HG03442 (cell line): ENCODE data around the gene MISP.
"Not testable (repeated sequence)": the region's sequence is repeated elsewhere in the genome, so short reads cannot be mapped to it uniquely, and the experiment has no call there.

Experiments
- ATAC-seq: cut with Tn5 transposase; IDR thresholded peaks from one replicate; pipeline ENCODE4 v1.9.1; 2021; ENCODE audit warnings: mild to moderate bottlenecking, moderate library complexity; ENCODE audit not compliant: unreplicated experiment

MISP gene, protein sequence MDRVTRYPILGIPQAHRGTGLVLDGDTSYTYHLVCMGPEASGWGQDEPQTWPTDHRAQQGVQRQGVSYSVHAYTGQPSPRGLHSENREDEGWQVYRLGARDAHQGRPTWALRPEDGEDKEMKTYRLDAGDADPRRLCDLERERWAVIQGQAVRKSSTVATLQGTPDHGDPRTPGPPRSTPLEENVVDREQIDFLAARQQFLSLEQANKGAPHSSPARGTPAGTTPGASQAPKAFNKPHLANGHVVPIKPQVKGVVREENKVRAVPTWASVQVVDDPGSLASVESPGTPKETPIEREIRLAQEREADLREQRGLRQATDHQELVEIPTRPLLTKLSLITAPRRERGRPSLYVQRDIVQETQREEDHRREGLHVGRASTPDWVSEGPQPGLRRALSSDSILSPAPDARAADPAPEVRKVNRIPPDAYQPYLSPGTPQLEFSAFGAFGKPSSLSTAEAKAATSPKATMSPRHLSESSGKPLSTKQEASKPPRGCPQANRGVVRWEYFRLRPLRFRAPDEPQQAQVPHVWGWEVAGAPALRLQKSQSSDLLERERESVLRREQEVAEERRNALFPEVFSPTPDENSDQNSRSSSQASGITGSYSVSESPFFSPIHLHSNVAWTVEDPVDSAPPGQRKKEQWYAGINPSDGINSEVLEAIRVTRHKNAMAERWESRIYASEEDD

DNA sequence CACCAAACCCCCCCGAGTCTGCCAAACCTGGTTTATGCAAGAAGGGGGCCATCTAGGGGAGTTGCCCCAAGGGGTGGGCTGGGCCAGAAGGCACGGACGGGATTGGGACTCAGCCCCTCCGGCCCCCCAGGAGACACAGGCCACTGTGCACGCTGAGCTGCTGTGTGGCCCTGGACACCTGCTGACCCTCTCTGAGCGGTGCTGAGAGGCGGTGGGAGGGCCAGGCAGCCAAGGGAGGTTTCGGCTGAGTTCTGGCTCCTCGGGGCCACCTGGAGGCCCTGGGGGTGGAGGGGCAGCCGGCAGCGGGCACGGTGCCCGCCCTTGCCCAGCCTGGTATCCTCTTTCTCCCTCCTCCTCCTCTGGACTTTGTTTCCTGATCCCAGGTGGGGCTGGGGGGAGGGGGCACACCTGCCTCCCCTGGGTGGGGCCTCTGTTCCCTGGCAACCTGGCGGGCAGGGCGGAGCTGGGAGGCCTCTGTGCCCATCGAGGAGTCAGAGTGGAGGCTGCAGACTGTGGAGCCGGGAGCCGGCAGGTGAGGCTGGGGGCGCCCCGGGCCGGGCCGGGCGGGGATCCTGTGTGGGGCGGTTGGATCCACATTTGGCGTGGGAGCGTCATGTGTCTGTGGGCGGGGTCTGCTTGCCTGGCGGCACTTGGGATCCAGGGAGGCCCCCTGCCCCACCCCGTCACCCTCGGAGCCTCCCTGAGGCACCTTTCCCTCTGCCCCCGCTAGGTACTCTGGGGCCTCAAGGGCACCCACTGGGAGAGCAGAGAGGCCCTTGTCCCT is at the start of gene MISP:
MISP (plus strand) TSS at position 473 of the 784 bp plus-strand sequence. CDS start 5,835 bp downstream, outside the sequence.
- no peak for ATAC-seq

DNA sequence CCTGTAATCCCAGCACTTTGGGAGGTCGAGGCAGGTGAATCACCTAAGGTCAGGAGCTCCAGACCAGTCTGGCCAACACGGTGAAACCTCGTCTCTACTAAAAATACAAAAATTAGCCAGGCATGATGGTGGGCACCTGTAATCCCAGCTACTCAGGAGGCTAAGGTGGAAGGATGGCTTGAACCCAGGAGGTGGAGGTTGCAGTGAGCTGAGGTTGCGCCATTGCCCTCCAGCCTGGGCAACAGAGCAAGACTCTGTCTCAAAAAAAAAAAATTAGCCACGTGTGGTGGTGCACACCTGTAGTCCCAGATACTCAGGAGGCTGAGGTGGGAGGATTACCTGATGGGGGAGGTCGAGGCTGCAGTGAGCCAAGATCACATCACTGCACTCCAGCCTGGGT is 48.1 kb upstream of the MISP start:
- ATAC-seq = not testable (repeated sequence)

DNA sequence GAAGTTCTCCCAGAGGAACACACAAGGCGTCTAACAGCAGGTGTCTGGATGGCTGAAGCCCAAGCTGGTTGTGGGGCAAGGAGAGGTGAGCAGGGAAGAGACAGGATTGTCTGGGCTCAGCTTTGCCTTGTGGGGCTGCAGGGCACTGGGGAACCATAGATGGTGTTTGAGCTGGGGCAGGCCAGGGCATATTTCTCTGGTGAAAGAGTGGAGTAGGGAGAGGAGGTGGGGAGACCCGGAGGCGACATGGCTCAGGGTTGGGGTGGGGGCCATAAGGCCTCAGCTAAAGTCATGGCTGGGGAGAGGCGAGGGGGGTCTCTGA is 47.6 kb upstream of the MISP start:
- no peak for ATAC-seq

DNA sequence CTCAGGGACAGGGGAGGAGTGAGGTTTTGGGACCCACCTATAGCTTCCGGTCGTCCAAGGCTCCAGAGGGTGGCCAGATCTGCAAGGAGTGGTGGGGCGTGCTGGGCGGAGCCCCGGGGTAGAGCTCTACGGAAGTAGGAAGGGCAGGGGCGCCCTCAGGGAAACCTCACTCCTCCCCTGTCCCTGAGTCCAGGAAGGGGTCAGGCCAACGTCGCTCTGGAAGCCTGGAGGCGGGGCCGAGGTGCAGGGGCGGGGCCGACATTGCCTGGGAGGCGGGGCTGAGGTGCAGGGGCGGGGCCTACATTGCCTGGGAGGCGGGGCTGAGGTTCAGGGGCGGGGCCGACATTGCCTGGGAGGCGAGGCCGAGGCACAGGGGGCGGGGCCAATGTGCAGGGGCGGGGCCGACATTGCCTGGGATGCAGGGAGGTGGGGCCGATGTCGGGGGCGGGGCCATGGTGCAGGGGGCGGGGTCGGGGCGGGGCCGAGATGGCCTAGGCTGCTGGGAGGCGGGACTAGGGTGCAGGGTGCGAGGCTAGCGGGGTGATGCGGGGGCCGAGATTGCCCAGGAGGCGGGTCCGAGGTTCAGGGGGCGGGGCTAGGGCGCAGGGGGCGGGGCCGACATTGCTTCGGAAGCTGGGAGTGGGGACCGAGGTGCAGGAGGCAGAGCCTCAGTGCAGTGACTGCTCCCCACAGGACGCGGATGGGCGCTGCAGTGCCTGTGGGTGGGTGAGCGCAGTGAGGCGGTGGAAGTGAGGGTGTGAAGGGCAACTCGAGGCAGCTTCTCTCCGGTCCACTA is 47.1 kb upstream of the MISP start:
- no peak for ATAC-seq

DNA sequence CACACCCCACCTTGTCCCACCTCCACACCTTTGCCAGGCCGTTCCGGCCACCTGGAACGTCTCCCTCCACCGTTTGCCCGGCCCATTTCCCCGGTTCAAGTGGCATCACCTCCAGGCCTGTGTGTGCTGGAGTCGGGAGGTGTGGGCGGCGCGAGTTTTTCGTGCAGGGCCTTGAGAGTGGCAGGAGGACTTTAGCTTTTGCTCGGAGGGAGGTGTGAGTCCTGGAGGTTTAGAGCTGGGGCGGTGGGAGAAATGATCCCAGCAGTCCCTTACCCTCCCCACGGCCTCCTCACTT is 46.5 kb upstream of the MISP start:
- no peak for ATAC-seq

DNA sequence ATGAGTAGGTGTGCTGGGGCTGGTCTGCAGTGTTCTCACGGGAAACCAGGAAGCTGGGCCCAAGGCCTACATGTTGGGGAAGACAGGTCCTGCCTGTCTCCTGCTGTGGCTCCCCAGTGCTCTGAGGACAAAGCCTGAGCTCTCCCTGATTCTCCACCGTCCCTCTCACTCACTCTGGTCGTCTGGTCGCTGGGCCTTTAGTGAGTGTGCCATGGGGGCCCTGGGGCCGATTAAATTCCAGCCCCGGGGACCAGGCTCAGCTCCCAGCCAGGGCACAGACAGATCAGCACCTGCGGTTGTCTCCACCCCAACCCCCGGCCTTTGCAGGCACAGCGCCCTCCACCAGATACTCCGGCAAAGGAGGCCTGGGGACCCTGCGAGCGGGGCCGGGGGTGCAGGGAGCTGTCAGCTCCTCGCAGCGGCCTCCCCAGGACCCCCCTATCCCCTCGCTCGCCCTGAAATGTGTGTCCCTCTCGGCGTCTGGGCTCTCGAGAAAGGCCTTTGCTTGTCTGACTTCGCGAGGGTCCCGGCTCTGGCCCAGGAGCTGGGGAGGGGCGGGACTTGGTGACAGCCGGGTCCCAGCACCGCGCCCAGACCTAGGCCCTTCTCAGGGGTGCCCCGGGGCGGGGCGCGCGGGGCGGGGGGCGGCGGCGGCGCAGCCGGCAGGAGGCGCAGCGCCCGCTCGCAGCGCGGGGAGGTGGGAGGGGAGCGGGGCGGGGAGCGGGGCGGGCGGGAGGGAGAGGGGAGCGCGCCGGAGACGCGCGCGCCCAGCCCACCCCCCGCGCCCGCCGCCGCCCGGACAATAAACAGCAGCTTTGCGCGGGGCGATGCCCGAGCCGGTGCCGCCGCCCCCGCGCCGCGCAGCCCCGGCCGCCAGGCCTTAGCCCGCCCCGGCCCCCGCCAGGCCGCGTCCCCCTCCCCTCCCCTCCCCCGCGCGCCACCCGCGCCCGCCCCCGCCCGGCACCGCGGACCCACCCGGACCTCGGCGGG is 42.5 kb upstream of the MISP start, which contains the start of gene PALM:
PALM (plus strand) TSS at position 782 of the 990 bp plus-strand sequence. CDS start 212 bp downstream, outside the sequence.
- ATAC-seq = no peak

DNA sequence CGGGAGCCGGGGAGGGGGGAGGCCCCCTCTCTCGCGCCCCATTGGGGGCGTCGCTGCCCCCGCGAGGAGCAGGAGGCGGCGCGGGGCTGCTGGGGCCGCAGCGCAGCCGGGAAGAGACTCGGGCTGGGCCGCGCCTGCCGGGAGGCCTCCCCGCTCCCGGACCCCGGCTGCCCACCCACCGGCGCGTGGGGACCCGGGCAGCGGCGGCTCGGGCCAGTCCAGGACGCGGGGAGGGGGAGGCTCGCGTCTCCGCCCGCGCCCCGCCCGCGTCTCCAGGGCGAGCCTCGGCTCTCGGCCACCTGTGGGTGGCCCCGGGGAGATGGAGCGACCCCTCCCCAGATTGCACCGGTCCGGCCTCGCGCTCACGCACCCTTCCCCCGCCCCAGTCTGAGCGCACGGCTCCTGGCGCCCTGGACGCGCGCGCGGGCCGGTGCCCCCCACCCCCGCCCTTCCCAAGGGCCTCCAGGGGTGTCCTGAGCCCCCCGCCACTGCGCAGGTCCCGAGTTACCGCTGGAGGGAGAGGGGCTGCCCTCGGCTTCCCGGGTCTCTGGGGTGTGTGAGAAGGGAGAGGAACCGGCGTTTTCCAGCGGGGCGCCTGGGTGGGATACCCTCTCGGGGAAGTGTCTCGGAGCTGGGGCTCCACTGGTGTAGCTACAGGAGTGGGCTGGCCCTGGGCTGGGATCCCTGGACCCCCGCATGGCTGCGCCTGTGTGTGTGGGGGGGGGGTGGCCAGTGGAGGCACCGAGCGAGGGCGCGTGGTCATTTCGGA is 41.5 kb upstream of the MISP start:
- ATAC-seq = no peak

DNA sequence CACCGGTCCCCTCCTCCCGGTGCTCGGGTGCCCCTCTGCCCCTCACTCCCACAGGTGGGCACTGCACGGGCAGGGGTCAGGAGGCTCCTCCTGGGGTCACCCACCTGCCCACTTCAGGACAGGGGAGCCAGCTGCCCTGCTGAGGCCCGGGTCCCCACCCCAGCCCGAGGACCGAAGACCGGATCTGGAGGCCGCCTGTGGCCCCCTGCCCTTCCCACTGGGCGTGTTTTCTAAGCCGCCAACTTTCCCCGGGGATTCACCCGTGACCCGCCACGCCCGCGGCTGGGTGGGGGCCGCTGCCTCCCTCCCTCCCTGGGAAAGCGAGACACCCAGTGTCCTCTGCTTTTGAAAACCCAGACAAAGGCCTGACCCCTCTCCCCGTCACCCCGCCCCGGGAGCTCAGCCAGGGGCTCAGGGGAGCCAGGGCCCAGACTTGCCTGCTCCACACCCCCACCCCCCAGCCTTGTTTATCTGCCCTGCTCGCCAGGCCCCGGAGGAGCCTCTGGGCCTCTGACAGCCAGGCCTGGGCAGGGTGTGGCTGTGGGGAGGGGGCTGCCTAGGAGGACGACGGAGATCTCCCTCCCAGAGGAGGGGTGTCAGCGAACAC is 40.8 kb upstream of the MISP start:
- no peak for ATAC-seq

DNA sequence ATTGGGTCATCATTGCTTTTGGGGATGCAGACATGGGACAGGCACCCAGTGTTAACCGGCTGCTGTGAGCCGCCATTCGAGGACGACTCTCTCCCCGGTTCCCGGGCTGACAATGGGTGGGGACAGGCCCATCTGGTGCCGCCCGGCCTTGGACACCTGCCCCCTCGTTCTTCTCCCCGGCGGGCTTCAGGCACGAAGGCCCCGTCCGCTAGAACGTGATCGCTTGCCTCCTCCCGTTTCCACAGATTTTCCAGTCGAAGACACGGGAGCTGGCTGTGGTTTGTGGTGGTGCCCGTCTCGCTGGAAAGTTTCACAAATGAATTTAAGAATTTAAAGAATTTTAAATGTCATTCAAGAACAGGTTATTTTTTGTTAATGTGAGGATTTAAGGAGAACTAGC is 40.1 kb upstream of the MISP start:
- ATAC-seq = no peak

DNA sequence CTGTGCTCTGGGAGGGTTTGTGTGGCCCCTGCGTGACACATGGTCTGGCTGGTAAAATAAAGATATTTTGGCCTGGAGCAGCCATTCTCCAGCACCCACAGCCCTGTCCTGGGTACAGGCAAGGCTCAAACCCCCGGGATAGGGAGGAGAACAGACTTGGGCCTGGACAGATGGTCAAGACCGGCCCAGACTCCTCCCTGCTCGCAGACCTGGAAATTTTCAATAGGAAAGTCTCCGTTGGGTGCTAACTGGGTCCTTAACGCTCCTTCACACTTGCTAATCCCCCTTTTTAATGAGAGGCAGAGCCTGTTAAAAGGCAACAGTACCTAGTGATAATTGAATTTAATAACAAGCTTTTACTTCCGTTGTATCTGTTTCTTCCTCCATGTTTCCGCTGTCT is 39.7 kb upstream of the MISP start:
- ATAC-seq = no peak

DNA sequence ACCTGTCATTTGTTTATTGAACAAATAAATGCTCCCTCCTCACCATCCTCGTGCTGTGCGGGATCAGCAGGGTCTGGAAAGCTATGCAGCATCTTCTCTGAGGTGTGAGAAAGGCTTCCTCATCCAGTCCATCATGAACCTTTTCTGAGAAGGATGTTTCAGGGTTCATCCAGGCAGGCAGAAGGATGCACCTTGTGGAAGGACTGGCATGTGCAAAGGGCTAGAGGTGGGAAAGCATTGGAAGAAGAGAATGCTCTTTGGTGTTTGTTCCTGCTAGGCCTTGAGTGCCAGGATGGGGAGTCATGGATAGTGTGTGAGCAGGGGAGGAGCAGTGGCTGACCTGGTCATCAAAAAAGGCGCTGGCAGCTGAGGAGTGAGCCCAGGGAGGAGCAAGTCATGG is 35.6 kb upstream of the MISP start:
- ATAC-seq = no peak

DNA sequence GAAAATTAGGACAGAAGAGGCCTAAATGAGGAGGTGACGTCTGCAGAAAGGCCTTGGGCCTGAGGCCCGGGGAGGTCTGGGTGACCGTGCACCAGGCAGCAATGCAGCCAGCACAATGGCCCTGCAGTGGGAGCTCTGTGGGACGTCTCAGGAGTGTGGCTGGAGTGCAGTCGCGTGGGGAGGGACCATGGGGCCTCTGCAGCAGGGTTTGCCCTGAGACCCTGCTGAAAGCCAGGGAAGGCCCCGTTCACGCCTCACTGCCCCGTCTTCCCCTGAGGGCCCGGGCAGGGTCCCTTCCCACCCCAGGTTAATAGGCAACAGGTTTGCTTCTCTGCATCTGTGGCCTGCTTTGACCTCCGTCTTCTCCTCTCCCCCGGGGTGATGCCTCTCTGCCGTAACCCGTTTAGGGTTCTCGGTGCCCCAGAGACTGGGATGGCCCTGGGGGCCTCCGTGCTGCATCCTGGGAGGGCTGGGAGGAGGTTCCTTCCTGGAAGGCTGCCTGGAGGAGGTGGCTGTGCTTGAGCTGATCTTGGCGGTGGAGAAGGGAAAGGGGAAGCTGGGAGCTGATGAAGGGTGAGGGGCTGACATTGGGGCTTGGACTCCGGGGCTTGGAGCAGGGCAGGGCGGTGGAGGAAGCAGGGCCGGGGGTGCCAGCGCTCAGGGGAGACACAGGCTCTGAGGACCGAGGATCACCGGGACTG is 32.5 kb upstream of the MISP start:
- no peak for ATAC-seq

DNA sequence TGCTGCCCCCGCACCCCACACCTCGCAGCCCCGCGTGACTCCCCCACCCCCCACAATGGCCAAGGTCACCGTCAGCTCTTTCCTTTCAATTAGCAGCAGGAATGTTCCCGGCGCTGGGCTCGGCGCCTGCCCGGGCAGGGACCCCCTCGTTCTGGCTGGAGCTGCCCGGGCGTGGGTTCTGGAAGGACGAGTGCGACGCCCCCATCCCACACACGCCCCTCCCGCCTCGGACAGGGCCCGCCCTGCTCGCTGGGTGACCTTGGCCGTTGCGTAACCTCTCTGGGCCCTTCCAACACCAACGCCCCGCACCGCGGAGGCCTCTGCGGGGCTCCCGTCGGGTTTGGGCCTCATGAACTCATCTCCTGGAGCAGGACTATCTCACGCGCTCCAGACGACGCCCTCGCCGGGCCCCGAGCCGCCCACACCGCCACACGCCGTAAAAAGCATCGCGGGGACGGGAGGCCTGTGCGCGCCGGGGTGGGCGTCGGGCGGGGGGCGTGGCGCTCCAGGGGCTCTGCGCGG is 31.9 kb upstream of the MISP start:
- ATAC-seq = no peak

DNA sequence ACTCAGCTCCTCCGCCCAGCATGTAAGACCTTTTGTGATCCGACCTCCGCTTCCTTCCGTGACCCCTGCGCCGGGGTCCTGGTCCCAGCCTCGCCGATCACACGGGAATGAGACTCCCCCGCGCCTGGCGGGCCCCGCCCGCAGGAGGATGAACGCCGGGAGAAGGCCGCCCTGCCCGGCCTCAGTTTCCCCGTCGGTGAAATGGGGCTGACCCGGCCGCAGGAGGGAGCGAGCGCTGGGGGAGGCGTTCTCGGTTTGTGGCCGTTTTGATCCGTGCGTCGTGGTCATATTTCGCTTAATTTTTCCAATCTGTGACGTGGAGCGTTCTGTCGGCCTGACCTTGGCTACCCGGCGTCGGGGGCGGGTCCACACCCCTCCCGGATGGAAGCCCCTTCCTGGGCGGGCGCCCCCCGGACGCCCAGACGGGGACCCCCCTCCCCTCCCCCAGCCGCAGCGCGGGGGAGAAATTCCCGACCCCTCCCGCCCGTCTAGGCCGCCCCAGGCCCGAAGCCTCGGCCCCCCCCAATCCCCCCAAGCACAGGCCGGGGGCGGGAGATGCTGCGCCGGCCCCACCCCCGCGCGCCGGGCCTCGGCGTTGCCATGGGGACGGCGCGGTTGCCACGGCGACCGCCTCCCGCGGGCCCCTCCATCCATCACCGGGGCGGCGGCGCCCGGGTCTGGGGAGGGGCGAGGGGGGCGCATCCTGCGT is 31.1 kb upstream of the MISP start:
- ATAC-seq = no peak

DNA sequence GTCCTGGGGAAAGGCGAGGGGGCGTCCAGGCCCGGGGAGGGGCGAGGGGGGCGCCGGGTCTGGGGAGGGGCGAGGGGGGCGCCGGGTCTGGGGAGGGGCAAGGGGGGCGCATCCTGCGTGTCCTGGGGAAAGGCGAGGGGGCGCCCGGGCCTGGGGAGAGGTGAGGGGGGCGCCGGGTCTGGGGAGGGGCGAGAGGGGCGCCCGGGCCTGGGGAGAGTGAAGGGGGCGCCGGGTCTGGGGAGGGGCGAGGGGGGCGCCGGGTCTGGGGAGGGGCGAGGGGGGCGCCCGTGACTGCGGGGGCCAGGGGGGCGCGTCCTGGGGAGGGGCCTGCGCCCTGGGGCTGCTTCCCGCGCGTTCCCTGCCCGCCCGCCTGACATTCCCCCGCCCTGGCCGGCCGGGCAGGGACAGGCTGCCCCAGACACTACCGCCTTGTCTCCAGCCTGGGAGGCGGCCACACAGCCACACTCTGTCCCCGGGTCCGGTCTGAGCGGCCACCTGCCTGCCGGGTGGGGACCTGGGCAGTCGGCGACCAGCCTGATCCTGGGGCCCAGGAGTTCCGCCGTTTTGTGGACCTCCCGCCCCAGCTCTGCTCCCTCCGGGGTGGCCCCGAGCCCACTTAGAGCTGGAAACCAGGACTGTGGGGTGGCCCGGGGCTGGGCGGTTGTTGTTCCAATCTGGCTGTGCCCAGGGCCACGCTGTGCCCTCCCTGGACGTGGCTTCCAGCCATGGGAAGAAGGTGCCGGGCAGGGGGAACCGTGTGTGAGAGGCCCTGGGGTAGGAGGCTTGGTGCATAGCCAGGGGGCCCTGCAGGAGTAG is 30.4 kb upstream of the MISP start:
- no peak for ATAC-seq

DNA sequence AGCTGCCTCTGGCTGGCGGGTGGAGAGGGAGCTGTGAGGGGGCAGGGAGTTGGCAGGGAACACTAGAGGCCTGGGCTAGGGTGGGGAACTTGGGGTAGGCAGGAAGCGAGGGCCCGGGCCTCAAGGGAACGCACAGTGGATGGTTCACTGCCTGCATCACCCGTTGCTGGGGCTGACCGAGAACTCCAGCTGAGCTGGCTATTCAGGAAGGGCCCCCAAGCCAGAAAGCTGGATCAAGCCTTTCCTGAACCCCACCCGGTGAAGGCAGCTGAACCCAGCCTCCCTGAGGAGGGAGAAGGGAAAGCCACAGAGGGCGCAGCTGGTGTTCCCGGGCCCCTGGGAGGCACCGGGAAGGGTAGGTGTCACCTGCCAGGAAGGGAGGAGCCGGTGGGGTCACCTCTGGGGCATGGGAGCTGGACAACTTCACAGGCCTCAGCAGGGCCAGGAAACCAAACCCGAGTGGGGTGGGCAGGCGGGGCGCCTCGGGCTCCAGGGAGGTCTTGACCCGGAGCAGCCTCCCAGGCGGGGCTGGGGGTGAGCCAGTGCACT is 28.3 kb upstream of the MISP start:
- no peak for ATAC-seq
